Lower lobe of right lung (tissue), 2 donors: ENCODE results near the gene PLEKHA6. TPM values are rescaled to one million over a fixed set of nuclear protein-coding genes. Genes with fewer than 3 reads are reported as not detected.

Experiments used
- ATAC-seq, 2 donors: fragments of 200-7000 bp; cut with Tn5 transposase; one replicate each; pipeline ENCODE4 v1.9.1; 2020 to 2022; ENCODE audit warnings: mild to moderate bottlenecking in 2 of 2, moderate library complexity in 2 of 2
- DNase-seq: peaks from one replicate; pipeline ENCODE4 v3.0.0-alpha.2; 2020
- H3K27ac ChIP-seq: fragments of 200-600 bp; one replicate; pipeline ENCODE4 v1.8.0; 2022
- H3K27me3 ChIP-seq: fragments of 200-600 bp; one replicate; pipeline ENCODE4 v1.8.0; 2022; ENCODE audit warnings: low read depth
- H3K36me3 ChIP-seq: fragments of 200-600 bp; one replicate; pipeline ENCODE4 v1.8.0; 2022; ENCODE audit warnings: mild to moderate bottlenecking
- H3K4me1 ChIP-seq: fragments of 200-600 bp; one replicate; pipeline ENCODE4 v1.8.0; 2022
- H3K4me3 ChIP-seq: fragments of 200-600 bp; one replicate; pipeline ENCODE4 v1.8.0; 2022; ENCODE audit warnings: mild to moderate bottlenecking
- H3K9me3 ChIP-seq: fragments of 200-600 bp; one replicate; pipeline ENCODE4 v1.8.0; 2022
- CTCF ChIP-seq: fragments of 200-600 bp; IDR thresholded peaks from one replicate; pipeline ENCODE4 v1.8.0; 2022; ENCODE audit warnings: antibody characterized with exemption, mild to moderate bottlenecking
- intact Hi-C: fragments of 100-400 bp; cut with DNase I; formaldehyde crosslinking; loops from one replicate; pipeline ENCODE4 v1.11.0; 2022
- total RNA-seq: library from RNA; stranded (reverse); fragmentation: NEBNext Ultra II Directional; extraction: Animal tissue kit (Norgen Biotek cat#: 25700); gene quantifications from one replicate; pipeline ENCODE4 v1.2.1, GENCODE V29; 2021
- donor health status: DM: no; HTN: yes; CAD: no; lungs with severe emphysema.

PLEKHA6 gene
- total RNA-seq, 1 donor from 2014 or later, result 7.6 TPM

- TF ChIP-seq CTCF, result peak; percentile 60
- Histone ChIP-seq H3K4me3 (peak within 1 kb of the TSS; percentile 49), H3K9me3 (no peaks in the 10 kb centered on the region), H3K27ac (peak within 1 kb of the TSS; percentile 49), H3K4me1 (peaks cover 10% of the 10 kb centered on the region), H3K27me3 (peaks cover 13% of the 10 kb centered on the region), H3K36me3 (no peaks in the 10 kb centered on the region)
- intact Hi-C loops, result no loop called here
- ATAC-seq, result peak; percentile 96
- DNase-seq, result peak; percentile 82
Observed at GRCh38 chr1:204213668-204214662, 145.8 kb downstream of the PLEKHA6 start, which contains the start of gene GOLT1A. TSS of gene GOLT1A (minus strand) at chr1:204213988. CDS start at chr1:204213906, 82 bp downstream.

- H3K27me3 ChIP-seq, result peaks cover 13% of the 10 kb centered on the region
- peaks cover 10% of the 10 kb centered on the region for H3K4me1 ChIP-seq
- no peak for TF ChIP-seq CTCF
- ATAC-seq, result no peak
- no peak overlapping the region for H3K4me3 ChIP-seq
- DNase-seq, result no peak
- H3K36me3 ChIP-seq, result no peaks in the 10 kb centered on the region
- intact Hi-C loops, result no loop called here
- H3K9me3 ChIP-seq, result no peaks in the 10 kb centered on the region
- H3K27ac ChIP-seq, result no peak overlapping the region
Observed at GRCh38 chr1:204212715-204213114, 147.0 kb downstream of the PLEKHA6 start.

- intact Hi-C loops, result no loop called here
- TF ChIP-seq CTCF, result no peak
- Histone ChIP-seq H3K27ac (no peak overlapping the region), H3K4me3 (no peak overlapping the region), H3K36me3 (no peaks in the 10 kb centered on the region), H3K9me3 (no peaks in the 10 kb centered on the region), H3K27me3 (peaks cover 6% of the 10 kb centered on the region), H3K4me1 (peaks cover 14% of the 10 kb centered on the region)
- ATAC-seq, result no peak
- DNase-seq, result no peak
Observed at GRCh38 chr1:204211046-204211445, 148.7 kb downstream of the PLEKHA6 start.

GRCh38 chr1:204207136-204207616, 152.6 kb downstream of the PLEKHA6 start:
- no peak overlapping the region for H3K4me3 ChIP-seq
- H3K36me3 ChIP-seq, result no peaks in the 10 kb centered on the region
- intact Hi-C loops, result no loop called here
- ATAC-seq, result peak; percentile 91 to 94
- H3K27me3 ChIP-seq, result no peaks in the 10 kb centered on the region
- H3K4me1 ChIP-seq, result peaks cover 3% of the 10 kb centered on the region
- peak; percentile 79 for DNase-seq
- H3K9me3 ChIP-seq, result no peaks in the 10 kb centered on the region
- no peak overlapping the region for H3K27ac ChIP-seq
- TF ChIP-seq CTCF, result peak; percentile 96

GRCh38 chr1:204206121-204206520, 153.6 kb downstream of the PLEKHA6 start:
- TF ChIP-seq CTCF, result no peak
- Histone ChIP-seq H3K4me1 (peaks cover 3% of the 10 kb centered on the region), H3K9me3 (no peaks in the 10 kb centered on the region), H3K27ac (no peak overlapping the region), H3K27me3 (no peaks in the 10 kb centered on the region), H3K4me3 (no peak overlapping the region), H3K36me3 (no peaks in the 10 kb centered on the region)
- ATAC-seq, result no peak
- DNase-seq, result no peak
- intact Hi-C loops, result no loop called here
